ENCODE results near the gene TMEM87B. TPM values are rescaled to one million over a fixed set of nuclear protein-coding genes. Genes with fewer than 3 reads are reported as not detected.
A peak's percentile ranks its signal among the peaks of the same experiment; 100 is the strongest.

Gene TMEM87B, protein sequence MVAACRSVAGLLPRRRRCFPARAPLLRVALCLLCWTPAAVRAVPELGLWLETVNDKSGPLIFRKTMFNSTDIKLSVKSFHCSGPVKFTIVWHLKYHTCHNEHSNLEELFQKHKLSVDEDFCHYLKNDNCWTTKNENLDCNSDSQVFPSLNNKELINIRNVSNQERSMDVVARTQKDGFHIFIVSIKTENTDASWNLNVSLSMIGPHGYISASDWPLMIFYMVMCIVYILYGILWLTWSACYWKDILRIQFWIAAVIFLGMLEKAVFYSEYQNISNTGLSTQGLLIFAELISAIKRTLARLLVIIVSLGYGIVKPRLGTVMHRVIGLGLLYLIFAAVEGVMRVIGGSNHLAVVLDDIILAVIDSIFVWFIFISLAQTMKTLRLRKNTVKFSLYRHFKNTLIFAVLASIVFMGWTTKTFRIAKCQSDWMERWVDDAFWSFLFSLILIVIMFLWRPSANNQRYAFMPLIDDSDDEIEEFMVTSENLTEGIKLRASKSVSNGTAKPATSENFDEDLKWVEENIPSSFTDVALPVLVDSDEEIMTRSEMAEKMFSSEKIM
- total RNA-seq = 10 to 100 TPM in 1 of 2 donors, 1 to 10 TPM in 1; 8.1 to 14.7 TPM
- long read RNA-seq, full-length matches to known transcripts = 5 of 6 reads
- long read RNA-seq, partial matches to known transcripts = 0 of 6 reads
- long read RNA-seq, other reads (novel, unspliced or antisense) = 1 of 6 reads

GRCh38 chr2:112054847-112055729 is at the start of gene TMEM87B:
Gene TMEM87B, plus strand, starts transcription at chr2:112055269. Its CDS starts 323 bp downstream, at chr2:112055592.
- ATAC-seq (peak; percentile 82 to 86), DNase-seq (peak; percentile 98)
- intact Hi-C loops (cut with DNase I) = no loop called here

DNA sequence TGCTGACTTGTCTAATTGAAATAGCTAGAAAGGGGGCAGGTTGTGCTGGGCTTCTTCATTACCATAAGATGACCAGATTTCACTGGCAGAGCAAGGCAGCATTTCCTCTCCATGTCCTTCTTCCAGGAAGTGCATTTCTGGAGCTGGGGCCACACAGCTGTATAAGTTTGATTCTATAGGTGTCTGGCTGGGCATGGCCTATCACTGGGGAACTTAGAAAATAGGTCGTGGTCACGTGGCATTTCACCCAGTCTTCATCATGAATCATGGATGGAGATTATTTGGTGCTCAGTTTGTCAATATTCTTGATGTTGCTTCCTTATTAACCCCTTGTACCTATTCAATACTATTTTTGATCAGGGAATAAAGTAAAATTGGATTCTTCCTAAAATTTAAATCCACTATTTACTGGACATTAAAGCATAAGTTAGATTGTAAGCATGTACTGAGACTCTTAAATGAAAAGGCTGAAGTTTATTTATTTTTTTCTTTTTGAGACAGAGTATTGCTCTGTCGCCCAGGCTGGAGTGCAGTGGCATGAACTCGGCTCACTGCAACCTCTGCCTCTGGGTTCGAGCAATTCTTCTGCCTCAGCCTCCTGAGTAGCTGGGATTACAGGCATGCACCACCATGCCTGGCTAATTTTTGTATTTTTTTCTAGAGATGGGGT is 49.5 kb upstream of the TMEM87B start:
- DNase-seq (no peak), ATAC-seq (no peak)
- intact Hi-C loops (cut with DNase I) = no loop called here

DNA sequence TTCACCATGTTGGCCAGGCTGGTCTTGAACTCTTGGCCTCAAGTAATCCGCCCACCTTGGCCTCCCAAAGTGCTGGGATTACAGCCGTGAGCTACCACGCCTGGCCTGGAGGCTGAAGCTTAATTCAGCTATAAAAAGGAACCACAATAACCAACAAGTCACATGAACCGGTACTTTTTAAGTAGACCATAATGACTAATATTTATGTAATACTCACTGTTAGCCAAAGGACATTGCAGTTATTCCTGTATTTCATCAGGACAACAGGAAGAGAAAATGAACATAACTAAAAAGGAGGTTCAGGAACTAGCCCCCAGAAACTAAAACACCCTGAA is 49.0 kb upstream of the TMEM87B start:
- ATAC-seq = peak in 1 of 2 donors; percentile 23
- intact Hi-C loops (cut with DNase I) = no loop called here
- no peak for DNase-seq

DNA sequence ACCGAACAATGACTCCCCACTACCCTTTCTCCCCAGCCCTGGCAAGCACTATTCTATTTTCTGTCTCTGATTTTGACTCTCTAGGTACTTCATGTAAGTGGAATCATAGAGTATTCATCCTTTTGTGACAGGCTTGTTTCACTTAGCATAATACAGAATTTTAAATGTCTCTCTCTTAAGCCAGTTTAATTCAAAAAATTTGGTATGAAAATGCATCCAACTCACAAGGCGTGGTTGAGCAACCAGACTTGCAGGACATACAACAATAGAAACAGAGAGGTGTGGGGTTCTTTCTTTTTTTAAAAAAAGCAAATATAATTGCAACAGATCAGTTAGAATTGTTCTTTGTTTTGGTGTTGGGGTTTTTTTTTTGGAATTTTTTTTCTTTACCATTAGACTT is 47.6 kb upstream of the TMEM87B start:
- intact Hi-C loops (cut with DNase I) = no loop called here
- no peak for ATAC-seq
- no peak for DNase-seq

DNA sequence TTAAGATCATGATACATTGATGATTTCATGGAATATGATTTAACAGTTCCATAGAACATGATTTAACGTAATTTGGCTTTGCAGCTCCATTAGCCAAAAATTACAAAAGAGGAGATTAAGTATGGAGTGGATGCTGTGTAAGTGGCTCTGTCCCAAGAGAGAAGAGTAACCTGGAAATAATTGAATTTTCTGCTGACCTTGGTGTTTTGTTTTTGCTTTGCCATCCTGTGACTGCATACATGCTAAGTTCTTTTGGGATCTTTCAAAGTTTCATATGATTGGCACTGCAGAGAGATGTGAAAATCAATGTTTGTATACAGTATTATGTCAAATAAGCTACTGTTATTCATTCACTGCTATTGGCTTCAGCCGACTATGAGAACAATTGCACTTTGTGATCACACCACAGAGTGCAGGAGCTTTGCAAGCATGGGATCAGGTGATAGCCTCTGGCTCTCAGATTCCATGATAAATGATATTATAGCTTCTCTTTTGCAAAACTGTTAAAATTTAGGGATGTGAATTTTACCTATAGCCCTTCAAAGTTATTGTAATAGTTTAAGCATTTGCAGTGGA is 46.1 kb upstream of the TMEM87B start:
- ATAC-seq (no peak), DNase-seq (no peak)
- intact Hi-C loops (cut with DNase I) = no loop called here

- DNase-seq = peak; percentile 45
- intact Hi-C loops (cut with DNase I) = no loop called here
- ATAC-seq = peak in 1 of 2 donors; percentile 39
These were observed 44.3 kb upstream of the TMEM87B start for GRCh38 chr2:112010751-112011150.

DNA sequence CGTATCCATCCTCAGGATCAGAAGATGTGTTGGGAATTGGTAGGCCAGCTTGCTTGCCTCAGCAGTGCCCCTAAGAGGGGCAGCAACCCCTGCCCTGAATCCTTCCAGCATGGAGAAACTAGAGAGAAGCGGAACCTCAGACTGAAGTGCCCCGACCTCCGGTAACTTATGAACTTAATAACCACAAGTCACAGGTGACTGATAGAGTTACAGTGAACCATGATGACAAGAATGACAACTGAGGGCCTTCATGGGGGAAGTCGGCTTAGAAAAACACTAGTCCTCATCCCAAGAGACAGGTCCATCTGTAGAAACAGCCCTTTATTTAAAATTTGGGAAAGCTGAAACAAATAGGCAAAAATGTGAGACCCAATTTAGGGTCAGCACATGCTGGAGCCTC is 42.5 kb upstream of the TMEM87B start:
- intact Hi-C loops (cut with DNase I) = no loop called here
- ATAC-seq = no peak
- no peak for DNase-seq

GRCh38 chr2:112018846-112019245 is 36.2 kb upstream of the TMEM87B start:
- intact Hi-C loops (cut with DNase I) = no loop called here
- ATAC-seq = no peak
- DNase-seq = no peak

- peak in 1 of 2 donors; percentile 48 for ATAC-seq
- no peak for DNase-seq
- intact Hi-C loops (cut with DNase I) = no loop called here
These were observed 35.5 kb upstream of the TMEM87B start for GRCh38 chr2:112019569-112019982.

DNA sequence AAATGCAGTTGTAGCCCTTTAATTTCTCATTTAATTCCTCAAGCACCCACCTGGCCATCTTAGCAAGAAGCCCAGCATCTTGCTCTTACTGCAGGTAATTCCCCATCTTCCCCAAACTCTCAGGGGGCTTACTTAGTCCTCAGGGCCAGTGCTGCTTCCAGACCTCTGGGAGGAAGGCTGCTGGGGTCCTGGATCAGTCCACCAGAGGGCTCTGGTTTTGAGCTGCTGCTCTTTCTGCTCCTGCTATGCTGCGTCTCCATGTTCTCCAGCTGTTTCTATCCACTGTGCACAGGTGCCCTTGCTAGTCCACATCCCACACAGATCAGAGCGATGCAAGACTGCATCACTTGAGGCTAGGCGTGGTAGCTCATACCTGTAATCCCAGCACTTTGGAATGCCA is 34.5 kb upstream of the TMEM87B start:
- DNase-seq (no peak), ATAC-seq (no peak)
- intact Hi-C loops (cut with DNase I) = no loop called here

GRCh38 chr2:112021290-112021689 is 33.8 kb upstream of the TMEM87B start:
- ATAC-seq = no peak
- DNase-seq = no peak
- intact Hi-C loops (cut with DNase I) = no loop called here

- ATAC-seq (no peak), DNase-seq (no peak)
- intact Hi-C loops (cut with DNase I) = no loop called here
These were observed 33.3 kb upstream of the TMEM87B start for GRCh38 chr2:112021781-112022231.

GRCh38 chr2:112023707-112024106 is 31.4 kb upstream of the TMEM87B start:
- no peak for ATAC-seq
- intact Hi-C loops (cut with DNase I) = no loop called here
- DNase-seq = no peak

DNA sequence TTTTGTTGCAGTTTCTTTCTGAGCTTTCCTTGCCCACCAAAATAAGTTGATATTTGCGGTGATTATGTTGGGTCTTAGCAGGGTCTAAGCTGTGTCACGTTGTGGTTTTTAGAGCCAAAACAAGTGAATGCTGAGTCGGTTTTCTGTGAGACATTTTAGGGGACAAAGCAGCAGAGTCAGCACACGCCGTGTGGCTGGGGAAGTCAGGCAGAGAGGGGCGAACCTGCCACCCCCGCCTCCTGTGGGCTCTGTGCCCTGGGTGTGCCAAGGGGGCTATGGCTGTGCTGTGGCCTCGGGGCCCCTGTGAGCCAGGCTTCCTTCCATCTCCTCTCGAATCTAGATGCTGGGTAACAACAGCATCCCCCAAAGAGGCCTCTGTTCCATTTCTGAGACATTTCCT is 30.8 kb upstream of the TMEM87B start:
- DNase-seq (no peak), ATAC-seq (peak in 1 of 2 donors; percentile 17)
- intact Hi-C loops (cut with DNase I) = no loop called here

DNA sequence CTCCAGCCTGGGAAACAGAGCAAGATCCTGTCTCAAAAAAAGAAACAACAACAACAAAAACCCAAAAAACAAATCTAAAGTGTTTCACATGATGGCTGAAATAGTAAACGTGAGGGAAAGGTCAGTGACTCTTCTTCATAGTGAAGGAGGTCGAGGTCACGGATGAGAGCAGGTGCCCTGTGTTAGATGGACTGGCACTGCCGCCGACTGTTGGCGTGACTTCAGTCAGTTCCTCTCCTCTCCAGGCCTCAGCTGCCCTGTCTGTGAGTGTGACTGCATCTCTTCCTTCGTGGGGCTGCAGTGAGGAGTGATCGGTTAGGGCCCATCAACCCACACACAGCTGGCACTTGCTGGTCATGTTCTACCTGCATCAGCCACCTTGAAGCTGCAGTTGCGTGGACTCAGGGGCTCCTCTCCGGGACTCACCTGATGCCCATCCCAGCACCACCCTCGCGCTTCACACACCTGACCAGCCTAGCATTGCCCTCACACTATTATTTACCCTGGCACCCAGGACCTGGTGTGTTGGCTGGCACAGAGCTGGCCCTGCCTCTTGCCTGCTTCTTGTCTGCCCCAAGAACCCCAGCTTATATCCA is 30.1 kb upstream of the TMEM87B start:
- DNase-seq (no peak), ATAC-seq (no peak)
- intact Hi-C loops (cut with DNase I) = no loop called here

DNA sequence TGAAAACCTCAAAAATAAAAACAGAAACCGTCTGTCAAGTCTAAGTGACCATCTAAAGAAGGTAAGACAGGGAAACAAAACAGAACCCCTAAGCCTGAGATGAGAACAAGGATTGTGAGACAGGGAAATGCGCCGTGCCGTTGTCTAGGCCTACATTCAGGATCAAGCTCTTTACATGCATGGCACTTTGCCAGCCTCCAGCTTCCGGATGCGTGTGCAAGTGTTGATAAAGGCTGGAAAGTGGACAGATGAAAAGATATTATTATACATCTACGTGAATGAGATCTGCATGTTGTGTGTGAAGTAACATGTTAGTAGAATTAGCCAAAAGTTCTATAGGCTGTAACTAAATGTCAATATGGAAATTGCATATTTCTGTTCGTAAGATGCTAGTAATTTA is 28.6 kb upstream of the TMEM87B start:
- intact Hi-C loops (cut with DNase I) = no loop called here
- DNase-seq (no peak), ATAC-seq (no peak)

GRCh38 chr2:112027767-112028166 is 27.3 kb upstream of the TMEM87B start:
- no peak for ATAC-seq

GRCh38 chr2:112029164-112029563 is 25.9 kb upstream of the TMEM87B start:
- no peak for ATAC-seq
- DNase-seq = no peak
- intact Hi-C loops (cut with DNase I) = no loop called here

More at GRCh38 chr2:112027767-112028166, 27.3 kb upstream of the TMEM87B start:
- DNase-seq = no peak
- intact Hi-C loops (cut with DNase I) = no loop called here

All from left cardiac atrium (tissue), 4 donors.